Activated T-helper 1 cell treated with Interleukin-2 at 50 U/mL for 16 hours (primary cell): ENCODE results near the gene TSPAN9.

Experiments
- DNase-seq: peaks from one replicate; pipeline ENCODE4 v3.0.0-alpha.2; 2020; ENCODE audit warnings: low read depth

Gene TSPAN9

DNA sequence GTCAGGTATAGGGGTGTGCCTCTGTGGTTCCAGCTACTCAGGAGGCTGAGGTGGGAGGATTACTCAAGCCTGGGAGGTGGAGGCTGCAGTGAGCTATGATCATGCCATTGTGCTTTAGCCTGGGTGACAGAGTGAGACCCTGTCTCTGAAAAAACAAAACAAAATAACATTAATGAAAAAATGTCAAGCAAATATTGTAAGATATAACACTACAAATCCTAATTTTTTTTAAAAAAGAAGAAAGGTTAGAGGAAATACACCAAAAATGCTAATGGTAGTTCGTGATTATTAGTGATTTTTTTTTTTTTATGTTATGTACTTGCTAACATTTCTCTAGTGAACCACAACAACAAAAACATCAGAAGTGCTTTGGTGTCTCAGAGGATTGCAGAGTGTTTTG, 47.7 kb downstream of the TSPAN9 start:
- DNase-seq, result no peak

DNA sequence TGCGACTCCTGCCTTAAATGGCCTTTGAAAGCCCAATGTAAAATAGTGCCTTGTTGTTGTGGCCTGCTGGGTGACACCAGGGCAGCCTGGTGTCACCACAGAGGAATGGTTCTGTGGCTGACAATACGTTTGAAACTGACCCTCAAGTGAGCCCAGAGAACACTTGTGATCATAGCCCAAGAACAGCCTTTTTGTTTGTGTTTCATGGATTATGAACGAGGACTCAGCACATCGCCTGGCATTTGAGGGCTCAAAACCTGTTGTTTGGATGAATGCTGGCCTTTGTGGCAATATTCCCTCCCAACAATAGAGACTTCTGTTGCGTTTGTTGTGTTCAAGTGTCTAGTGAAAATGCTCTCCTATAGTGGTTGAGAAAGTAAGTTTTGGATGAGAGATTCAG, 48.5 kb downstream of the TSPAN9 start:
- no peak for DNase-seq

DNA sequence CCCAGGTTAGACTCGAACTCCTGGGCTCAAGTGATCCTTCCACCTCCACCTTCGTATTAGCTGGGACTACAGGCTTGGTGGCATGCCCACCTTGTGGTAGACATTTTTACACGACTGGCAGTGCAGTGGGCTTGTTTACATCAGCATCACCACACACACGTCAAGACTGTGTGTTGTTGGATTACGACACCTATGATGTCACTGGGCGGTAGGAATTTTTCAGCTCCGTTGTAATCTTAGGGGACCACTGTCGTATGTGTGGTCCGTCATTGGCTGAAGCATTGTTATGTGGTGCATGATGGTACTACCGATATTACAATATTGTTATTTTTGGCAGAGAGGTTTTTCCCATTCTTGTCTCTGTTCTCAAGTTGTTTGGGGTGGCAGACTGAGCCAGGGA, 50.7 kb downstream of the TSPAN9 start:
- DNase-seq, result no peak

DNA sequence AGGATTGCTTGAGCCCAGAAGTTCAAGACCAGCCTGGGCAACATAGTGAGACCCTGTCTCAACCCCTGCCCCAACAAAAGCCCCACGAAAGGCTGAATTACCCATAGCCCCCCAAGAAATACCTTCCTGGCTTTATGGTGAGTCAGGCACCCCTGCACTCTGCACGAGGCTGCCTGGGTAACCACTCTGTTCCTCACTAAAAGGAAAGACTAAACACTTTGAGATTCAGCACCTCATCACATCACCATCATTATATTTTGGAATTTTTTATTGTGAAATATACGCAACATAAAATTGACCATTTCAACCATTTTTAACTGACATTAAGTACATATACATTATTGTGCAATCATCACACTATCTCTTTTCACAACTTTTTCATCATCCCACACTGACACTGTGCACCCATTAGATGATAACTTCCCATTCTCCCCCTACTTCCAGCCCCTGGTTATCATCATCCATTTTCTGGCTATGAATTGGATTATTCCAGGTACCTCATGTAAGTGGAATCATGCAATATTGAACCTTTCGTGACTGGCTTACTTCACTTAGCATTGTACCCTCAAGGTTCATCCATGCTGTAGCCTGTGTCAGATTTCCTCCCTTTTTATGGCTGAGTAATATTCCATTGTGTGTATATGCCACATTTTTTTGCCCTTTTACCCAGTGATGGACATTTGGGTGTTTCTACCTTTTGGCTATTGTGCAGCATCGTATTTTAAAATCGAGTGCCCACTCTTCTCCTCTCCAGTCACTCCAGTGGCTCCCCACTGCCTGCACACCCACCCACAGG, 51.5 kb downstream of the TSPAN9 start:
- DNase-seq, result no peak

DNA sequence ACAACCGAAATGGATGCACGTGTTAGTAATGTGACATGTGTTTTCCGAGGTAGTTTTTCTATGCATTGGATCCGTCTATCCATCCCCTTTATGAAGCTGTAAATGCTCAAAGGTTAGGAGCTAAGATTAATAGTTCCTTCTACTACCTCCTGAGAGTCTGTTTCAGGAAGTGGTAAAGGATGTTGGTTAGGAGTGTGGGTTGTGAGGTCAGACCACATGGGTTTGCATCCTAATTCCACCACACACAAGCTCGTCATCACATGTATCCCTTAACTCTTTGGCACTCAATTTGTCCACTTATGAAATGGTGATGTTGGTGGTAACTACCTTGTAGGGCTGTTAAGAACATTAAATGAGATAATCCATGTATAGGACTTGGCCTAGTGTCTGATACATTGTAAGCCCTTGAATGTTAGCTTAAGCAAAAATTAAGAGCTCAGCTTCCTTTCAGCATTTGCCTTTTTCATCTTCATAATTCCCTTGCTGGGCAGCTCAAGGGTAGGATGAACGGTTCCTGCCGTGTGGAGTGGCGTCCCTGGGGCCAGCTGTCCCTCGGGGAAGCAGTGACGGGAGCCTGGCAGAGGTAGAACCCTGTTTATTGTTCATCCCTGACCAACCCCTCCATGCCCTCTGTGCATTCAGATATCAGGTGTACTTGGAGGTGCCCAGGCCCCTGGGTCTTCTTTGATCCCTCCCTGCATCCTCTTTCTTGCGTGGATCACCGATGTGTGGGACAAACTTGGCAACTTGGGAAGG, 52.3 kb downstream of the TSPAN9 start:
- DNase-seq, result no peak

DNA sequence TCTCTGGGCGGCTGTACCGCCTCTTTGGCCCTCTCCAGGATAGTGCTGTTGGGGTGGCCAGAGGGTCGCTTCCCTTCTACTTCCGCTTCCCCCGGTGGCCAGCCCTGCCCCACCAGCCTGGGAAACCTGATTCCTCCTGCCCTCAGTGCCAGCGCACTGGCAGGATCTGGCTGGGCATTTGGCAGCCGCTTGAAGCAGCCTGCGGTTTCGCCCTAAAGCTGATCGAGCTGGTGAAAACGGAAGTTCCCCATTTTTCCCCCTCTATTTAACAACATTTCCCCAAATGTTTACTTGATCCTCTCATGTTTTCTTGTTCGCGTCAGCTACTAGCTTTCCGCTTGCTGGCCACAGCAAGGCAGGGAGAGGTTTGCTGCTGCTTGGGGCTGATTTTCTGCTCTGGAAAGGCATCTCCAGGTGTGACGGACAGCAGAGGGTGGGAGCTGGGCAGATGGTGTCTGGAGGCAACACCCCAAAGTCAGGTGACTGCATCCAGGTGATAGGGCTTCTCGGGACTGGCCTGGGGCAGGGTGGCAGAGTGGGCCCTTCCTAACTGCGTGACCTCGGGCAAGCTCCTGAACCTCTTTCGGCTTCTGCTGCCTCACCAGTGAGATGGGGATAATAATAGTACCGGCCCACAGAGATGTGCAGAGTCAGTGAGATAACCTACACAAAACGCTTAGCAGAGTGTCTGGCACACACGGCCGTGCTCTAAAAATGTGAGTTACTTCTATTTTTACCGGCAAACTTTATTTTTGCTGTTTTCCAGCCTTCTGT, 53.1 kb downstream of the TSPAN9 start:
- DNase-seq, result no peak

DNA sequence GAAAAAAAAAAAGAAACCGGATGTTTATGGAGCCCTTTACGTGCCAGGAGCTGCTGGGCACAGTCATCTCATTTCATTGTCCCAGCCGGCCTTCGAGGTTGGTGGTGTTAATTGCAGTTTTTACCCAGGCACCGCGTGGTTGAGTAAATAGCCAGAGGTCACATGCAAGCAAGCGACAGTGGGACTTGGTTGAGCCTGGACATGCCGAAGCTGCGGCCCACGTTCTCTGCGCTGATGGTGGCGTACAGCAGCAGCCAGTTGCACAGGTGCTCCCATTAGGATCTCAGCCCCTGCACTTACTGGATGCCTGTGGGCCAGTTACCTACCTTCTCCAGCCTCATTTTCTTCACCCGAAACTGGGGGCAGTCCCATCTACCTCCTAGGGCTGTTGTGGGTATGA, 54.0 kb downstream of the TSPAN9 start:
- DNase-seq, result no peak

DNA sequence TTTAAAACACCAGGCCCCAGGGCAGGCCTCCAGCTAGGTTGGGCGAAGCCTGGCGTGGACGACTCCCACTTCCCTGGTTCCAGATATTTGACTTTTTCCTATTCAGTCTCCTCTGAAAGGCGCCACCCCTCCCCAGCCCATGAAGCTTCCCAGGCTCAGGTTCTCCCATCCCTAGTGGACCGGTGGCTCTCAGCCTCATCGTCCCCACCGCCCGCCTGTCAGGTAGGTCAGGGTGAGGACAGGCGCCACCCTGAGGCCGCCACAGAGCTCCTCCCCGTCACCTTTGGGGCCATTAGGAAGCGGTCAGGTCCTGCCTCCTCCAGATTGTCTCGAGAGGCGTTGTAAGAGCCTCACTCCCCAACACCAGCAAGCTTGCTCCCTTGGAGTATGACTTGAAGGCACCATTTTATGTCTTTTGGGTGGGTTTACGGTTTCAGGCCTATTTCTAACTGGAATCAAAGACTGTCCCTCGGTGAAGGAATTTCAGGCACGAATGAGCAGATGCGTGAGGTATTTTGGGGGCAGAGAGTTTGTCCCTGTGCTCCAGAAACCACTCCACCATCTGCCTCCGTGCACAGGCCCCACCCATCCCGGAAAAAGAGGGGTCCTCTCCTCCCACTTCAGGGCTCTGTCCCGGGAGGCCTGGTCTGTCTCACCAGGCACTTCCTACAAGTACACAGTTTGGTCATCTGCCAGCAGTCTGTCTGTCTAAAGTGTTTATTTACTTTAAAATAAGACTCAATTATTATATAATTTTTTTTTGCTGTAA, 55.6 kb downstream of the TSPAN9 start:
- no peak for DNase-seq

DNA sequence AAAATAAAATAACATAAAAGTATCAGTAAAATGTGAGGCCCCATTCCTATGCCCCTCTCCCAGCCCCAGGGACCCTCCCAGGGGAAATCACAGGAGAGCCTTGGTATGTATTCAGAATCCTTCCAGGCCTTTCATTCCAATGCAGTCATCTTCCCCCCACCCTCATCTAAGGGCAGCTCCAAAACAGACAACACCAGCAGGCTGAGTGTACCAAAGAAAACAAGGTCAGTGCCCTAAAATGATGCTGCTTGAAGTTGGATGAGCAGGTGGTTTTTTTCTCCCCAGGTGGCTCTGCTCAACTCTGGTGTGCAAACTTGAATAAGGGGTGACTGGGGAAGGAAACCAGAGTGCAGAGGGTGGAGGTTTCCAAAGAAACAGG, 56.2 kb downstream of the TSPAN9 start:
- DNase-seq, result no peak

DNA sequence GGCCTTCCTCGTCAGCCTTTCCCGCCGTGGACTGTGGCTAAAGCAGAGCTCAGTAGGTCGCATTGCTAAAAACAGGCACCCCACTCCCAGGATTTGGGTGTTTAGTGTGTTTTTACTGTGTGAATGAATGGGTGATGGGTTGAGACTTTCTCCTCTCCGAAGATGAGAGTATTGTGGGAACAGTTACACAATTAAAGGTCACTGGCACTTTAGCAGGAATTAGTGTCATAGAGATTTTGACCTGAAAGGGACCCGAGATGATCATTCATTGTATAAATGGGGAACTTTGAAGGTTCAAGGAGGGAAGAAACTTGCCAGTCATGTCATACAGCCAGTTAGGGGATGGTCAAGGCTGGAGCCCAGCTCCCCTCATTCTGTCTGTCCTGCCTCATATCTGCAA, 56.9 kb downstream of the TSPAN9 start:
- DNase-seq, result no peak

DNA sequence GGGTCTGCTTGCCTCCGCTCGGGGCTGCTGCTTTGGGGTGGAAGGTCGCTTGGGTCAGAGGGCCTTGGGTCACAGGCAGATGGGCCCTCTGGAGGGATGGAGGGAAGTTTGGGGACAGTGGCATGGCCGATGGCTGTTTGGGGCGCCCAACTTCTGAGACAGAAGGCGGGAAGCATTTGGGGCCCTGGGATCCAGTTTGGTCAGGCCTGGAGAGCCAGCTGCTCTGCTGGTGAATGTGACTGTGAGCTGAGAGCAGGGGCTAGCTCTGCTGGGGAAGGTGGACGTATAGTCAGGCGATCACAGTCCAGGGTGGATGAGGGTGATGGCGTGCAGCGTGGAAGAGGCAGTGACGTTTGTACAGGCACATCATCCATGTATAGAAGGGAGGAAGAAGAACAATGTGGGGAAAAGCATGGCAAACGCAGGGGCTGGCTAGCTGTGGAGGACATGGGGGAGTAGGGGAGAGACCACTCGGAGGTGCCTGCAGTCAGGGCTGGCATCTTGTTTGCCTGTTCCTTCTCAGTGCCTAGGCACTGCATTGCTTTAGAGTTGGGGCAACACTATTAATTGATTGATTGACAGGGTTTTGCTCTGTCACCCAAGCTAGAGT, 57.5 kb downstream of the TSPAN9 start:
- no peak for DNase-seq

DNA sequence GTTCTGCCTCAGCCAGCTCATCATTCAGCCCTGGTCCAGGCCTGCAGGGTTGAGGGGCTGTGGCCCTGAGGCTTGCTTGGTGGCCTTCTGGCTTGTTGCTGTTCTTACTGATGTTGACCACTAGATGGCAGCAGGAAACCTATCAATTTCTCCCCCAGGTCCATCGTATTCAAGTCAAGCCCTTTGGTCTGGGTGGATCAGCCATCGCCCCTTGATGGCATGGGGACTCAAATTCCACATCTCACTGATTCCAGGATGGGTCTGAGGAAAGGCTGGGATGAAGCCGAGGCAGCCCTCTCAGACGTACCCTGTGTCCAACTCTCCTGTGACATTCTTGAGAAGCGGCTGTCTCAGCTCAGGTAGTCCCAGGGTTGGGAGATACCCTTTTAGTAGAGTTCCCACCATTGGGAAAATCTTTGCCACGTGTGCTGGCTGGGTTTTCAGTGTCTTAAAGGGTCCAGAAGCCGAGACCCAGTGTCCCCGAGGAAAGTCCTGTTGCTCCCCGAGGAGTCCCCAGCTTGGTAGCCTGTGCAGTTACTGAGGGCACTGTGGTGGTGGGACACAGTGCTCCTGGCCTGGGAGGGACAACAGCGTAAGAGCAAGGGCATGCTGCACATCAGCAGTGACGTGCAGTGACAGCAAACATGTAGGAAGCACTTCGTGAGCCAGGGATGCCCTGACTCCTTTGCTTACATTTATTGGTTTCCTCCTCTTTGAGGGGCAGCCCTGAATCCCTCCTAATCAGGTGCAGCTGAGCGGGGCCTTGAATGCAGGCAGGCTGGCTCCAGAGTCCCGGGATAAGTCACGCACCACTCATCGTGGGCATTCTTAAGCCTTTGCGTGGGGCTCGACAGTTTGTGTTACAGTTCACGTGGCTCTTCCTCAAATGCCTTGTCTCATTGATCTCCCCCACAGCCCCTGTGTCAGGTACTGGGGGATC, 58.6 kb downstream of the TSPAN9 start:
- no peak for DNase-seq

DNA sequence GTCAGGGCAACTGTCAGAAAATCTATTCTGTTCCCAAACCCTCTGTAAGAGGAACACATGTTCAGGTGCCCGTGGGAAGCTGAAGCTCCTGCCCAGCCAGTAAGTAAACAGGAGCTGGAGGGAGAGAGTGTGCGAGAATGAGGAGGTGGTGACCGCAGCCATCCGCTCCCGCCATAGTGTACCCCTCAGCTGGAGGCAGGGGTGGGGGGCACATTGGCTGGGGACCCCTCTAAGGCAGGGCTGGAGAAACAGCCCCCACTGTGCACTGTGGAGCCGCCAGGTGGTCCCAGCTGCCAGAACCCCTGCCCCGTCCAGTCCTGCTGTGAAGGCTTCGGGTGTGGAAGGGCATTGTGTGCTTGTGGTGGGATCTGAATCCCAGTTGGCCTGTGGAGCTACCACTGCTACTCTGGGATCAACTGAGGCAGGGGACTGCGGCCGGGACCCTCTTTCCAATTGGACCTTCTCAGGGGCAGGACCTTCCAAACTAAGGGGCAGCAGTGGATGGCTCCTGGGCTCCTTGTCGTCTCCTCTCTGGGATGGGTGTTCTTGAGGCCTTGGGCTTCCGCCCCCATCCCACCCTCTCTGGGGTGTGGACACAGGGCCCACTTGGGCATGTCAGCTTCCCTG, 59.6 kb downstream of the TSPAN9 start:
- no peak for DNase-seq

DNA sequence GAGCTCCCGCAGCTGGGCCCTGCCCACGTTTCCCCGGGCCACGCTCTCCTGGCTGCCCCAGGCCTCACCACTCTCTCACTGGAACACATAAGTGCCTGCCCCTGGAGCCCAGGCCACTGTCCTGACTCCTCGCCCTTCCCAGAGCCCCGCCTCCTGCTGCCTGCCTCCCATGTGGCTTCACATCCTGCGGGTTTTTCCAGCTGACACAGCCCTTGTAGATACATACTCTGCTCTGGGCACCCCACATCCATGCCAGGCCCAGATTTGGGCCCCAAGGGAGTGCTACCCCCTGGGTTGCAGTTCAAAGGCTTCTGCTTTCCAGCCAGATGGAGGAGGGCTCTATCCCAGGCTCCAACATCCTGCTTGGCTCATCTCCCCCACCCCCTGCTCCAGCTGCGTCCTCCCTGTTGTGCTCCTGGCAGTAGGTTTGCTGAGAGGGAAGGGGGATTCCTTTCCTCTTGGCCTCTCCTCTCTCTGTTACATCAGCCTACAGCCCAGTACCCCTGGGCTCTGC, 60.1 kb downstream of the TSPAN9 start:
- no peak for DNase-seq

DNA sequence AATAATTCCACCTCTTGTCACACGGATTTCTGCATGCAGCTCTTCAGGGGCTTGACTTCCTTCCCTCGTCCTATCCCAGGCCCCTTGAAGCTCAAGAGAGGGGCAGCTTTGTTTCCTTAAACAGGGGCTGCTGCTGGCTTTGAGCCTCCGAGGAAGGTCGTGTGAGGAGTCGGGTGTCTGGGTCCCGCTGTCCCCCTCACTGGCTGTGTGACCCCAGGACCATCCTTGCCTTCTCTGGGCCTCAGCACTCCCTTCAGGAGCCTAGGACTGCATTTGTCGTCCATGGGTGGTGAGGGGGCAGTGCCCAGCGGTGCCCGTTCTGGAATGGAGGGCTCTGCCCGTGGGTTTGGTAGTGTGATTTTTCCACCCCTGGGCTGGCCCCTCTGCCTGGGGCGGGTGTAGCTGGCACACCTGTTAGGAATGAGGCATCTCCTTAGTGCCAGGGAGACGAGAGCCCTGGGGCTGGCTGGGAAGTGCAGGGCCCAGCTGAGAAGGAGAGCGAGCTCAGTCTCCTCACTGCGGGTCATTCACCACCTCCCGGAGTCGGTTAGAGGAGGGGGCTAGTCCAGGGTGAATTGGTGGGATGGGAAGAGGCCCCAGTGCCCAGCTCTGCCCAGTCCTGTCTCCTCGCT, 60.8 kb downstream of the TSPAN9 start:
- no peak for DNase-seq

DNA sequence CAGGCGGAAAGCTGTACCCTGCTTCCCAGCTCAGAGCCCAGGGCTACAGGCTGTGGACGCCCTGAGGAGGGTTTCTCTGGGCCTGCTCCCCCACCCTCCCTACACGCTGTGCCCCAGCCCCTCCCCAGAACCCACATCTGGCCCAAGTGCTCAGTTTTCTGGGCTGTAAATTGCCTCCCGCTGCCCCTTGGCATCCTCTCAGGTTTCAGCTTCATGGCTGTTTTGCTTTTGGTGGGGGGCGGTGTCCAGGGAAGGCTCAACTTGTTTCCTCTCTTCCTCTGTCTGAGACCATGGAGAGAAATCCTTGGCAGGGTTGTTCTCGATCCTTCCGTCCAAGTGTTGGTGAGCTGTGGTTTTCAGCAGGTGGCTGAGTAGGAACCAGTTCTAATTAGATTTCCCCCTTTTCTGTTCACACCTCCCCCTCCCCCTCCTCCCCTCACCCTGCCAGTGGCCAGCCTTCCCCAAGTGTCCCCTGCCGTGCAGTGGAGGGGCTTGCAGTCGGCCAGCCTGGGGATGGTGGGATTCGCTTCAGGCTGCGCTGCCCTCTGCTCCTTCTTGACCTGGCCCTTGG, 61.8 kb downstream of the TSPAN9 start:
- no peak for DNase-seq

DNA sequence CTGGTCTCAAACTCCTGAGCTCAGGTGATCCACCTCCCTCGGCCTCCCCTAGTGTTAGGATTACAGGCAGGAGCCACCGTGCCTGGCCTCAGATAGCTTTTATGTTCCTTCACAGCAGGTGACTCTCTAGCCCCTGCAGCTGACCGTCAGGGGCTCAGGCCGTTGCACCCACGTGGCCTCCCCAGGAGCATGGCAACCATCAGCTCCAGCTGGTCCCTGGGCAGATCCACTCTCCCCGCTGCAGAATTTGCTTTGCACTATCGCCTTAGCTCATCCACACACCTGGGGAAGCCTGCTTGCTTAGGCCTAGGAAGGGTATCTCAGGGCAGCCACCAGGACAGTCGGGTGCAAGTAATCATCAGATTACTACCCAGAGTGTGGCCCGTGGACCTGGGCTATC, 62.6 kb downstream of the TSPAN9 start:
- no peak for DNase-seq

DNA sequence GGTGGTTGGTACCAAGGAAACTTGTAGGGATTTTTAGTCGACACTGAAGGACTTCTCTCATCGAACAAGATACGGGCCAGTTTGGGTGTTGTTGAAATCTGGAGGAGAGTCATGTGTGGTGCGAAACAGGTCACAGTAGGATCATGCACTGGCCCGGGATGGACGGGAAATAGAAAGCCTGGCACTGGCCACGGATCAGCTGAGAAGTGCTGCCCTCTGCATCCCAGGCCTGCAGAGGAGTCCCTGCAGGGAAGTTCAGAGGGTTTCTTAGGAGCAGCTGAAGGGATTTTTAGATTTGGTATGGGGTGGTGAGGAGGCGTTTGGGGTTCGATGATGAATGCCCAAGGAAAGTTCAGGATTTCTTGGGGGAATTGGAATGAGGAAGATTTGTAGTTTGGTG, 63.1 kb downstream of the TSPAN9 start:
- DNase-seq, result no peak
